GM19455 (cell line): ENCODE measurements around the gene CCNQ.

Experiments
- ATAC-seq: cut with Tn5 transposase; IDR thresholded peaks from one replicate; pipeline ENCODE4 v1.9.1; 2021; ENCODE audit not compliant: unreplicated experiment

Gene CCNQ

DNA sequence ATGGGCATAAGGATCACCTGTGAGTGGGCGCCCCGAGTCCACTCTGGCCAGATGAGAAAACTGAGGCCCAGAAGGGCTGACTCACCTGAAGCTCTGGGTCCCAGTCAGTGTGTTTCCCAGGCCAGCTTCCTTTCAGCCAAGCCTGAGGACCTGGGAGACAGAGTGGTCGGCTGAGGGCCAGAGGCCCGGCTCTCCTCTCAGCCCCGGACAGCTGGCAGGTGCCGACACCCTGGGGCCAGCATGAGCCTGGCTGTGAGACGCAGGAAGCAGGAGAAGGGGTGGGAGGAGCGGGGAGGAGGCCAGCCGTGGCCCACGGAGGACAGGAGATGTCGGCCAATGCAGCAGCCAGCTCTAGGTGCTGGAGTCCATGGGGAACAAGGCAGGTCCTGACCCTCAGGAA, 52.6 kb downstream of the CCNQ start:
- ATAC-seq: no peak

DNA sequence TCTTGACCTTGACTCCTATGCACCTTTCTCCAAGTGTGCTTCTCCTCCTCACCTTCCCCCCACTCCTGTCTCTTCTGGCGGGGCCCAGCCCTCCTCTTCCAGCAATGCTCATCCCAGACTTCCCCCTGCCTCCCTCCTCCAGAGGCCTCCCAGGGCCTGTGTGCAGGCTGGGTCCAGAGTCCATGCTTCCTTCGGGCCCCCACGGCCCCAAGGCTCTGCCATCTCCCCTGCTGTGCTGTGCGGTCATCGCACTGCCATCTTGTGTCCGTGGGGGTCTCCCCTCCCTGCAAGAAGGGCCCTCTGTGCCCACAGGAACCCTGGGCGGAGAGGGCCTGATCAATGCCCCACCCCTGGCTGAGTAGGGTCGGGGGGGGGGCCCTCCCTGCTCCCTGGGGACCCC, 54.2 kb downstream of the CCNQ start:
- no peak for ATAC-seq

DNA sequence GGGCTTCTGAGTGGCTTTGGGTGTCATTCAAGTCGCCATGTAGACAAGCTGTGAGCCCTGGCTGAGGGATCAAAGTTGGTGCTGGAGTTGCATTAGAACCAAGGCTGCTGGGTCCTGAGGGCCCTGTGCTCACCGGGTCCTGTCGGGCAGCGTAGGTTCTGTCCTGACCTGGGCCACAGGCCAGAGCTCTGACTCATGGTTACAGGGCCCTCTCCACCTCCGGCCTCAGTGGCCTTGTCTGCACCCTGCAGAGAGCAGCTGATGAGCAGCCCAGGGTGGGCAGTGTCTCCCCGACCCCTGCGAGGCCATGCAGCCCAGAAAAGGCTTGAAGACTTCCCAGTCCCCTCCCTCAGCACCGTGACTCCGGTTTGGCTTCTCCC, 59.0 kb downstream of the CCNQ start:
- ATAC-seq: no peak

DNA sequence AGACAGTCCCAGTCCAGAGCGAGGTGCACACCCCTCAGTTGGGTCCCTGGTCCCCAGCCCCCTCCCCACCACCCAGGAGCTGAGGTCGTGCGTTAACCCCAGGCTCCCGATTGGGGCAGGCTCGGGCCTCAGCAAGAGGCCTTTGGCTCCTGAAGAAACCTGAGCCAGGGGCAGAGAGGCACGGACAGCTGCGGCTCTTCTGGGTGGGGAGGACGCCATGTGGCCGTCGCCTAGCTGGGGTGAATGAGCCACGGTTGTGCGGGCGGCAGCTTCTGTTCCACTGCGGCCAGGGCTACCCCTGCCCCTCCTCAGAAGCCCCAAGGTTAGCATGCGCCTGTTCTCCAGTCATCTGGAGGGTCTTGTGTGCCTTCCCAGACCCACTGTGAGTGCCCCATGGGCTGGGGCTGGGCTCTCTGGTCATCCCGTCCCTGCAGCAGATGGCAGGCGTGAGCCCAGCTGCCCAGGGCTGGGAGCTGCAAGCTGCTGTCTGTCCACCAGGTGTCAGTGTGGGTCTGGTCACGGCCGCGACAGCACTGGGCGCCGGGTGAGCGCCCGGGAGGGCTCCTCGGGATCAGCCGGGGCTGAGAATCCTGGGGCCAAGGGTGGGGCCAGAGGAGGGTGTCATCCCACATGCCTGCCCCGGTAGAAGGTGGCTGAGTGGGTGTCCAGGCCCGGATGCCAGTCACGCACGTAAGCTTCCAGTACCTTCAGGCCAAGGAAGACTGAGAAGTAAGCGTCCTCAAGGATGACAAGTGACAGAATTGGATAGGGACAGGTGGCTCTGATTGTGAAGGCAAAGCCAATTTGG, 59.6 kb downstream of the CCNQ start:
- no peak for ATAC-seq

DNA sequence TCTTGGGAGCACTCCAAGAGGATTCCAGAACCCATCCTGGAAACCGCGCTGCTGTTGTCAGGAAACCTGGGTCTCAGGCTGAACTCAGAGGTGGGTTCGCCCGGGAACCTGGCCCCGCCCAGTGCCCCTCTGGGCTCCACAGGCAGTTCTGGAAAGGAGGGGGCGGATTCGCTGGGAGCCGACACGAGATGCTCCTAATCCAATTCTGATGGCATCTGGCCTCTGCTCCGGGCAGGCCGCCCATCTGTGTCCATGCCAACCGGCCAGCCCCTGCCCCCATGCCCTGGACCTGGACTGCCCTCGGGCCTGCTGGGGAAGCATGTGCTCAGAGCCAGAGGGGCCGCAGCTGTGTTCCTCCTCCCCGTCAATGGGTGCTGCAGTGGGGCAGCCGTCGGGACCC, 60.5 kb downstream of the CCNQ start:
- ATAC-seq: no peak
